Fibroblast of peridontal ligament (primary cell): ENCODE results near the gene APOB.

Experiments used
- DNase-seq: peaks from one replicate; pipeline ENCODE4 v3.0.0-alpha.2; 2010; ENCODE audit errors: extremely low read depth

The APOB gene

DNA sequence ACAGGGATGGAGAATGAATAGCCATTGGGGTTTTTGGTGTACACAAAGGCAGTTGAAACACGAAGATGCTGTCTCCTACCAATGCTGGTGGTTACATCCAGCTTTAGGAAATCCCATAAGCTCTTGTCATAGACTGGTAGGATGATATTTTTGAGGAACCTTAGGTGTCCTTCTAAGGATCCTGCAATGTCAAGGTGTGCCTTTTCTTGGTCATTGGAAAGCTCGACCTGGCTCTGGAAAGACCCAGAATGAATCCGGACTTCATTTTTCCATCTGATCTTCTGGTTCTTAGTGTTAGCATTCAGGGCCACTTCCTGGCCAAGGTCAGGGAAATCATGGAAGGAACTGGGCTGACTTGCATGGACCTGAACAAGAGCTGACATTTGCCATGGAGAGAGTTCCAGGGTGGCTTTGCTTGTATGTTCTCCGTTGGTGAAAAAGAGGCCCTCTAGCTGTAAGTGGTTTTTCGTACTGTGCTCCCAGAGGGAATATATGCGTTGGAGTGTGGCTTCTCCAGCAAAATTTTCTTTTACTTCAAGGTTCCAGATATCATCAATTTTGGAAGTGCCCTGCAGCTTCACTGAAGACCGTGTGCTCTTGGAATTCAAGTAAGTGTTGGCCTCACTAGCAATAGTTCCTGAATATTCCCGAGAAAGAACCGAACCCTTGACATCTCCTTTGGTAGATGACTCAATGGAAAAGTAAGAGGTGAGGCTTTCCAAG, 38.0 kb downstream of the APOB start:
- no peak for DNase-seq

DNA sequence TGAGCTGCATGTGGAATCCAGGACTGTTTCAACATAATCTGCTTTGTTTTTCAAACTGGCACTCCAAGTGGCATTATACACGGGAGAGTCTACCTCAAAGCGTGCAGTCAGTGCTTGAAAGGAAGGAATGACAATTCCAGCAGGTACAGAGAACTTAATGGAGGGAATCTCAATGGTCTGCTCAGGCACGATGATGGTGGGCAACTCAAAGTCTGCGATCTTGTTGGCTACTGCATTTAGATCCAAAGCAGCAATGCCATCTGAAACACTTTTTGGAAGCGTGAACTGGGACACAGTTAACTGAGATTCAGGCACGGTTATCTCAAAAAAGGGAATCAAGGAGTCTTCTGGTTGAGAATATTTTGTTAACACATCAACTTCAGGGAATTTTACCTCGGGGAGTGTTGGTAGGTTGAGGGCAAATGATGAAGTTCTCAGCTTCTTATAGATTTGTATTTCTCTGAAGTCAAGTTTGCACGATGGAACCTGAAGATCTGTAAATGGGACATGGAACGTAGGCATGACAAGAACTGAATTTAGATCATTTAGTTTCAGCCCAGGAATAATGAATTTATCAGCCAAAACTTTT, 38.7 kb downstream of the APOB start:
- no peak for DNase-seq

DNA sequence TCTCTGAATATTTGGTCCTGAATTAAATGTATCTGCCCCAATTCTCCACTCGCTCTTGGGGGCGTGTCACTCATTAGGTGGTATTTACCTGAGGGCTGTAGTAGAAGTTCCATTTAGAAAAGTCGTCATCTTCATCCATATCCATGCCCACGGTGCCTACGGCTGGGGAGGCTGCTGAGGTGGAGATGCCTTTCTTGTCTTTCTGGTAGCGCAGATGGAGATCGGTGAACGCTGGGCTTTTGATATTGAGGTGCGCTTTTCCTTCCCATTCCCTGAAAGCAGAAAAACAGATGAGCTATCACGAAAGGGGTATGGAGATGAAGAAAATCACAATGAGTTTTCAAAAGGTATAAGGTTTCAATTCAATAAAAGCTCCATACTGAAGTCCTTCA, 39.7 kb downstream of the APOB start:
- no peak for DNase-seq

DNA sequence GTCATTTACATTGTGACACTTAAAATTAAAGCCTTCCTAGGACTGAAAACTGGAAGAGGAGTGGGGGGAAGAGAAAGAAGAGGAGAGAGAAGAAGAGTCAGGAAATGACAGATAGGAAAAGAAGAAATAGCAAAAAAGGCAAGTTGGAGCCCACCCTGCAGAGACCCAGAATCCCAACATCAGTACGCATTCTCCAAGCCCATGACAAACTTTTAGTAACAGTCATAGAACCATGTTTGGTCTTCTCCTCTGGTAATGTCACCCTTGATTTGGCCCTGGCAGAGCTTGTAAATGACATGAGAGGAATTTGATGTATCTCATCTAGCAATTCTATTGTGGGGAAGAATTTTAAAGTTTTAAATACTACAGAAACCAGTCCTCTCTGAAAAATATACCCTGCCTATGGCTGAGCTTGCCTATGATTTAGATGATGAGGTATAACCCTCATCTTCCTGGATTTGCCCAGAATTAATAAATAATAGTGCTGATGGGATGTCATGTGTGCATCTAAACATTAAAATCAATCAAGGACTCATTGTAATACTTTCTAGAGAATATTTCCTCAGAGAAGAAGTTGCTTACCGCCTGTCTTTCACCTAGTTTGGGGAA, 40.2 kb downstream of the APOB start:
- DNase-seq: no peak

DNA sequence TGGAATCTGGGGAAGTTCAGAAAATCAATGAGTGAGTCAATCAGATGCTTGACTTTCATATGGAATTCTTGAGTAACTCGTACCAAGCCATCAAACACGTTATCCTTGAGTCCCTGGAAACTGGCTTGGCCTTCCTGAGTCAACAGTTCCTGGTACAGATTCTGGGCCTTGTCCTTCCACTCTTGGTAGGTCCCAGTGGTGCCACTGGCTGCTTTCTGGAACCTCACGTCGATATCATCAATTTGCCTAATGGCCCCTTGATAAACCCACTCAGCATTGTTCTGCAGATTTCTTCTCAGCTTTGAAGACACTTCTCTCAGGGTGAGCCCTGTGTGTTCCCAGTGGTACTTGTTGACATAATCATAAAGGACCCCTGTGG, 41.1 kb downstream of the APOB start:
- no peak for DNase-seq

DNA sequence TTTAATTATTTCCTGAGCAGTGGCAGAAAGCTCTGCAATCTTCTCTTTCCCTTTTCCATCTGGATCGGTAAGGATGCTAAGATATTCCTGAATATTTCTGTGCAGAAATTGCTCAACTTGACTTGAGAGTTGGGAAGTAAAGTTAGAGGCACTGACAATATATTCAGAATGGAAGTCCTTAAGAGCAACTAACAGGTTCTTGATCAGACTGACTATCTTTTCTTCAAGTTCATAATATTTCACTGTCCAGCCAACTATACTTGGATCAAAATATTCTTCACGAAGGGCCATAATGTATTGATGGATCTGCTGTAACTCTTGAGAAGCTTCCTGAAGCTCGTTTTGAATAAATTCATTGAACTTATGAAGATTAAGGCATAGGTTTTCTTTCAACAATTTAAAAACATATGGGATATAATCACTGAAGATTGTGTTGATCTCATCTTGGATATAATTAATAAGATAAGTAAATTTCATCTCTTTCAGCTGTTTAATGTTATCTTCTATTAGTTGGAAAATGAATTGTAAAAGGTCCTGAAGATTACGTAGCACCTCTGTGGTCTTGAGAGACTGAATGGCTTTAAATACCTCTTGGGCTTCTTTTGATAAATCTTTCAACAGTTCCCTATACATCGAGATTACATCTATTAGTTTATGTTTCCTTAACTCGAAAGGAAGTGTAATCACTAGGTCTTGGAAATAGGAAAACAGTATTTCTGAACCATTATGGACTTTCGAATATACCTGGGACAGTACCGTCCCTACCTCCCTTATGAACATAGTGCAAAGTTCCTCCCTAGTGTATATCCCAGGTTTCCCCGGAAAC, 41.7 kb downstream of the APOB start:
- DNase-seq: no peak

DNA sequence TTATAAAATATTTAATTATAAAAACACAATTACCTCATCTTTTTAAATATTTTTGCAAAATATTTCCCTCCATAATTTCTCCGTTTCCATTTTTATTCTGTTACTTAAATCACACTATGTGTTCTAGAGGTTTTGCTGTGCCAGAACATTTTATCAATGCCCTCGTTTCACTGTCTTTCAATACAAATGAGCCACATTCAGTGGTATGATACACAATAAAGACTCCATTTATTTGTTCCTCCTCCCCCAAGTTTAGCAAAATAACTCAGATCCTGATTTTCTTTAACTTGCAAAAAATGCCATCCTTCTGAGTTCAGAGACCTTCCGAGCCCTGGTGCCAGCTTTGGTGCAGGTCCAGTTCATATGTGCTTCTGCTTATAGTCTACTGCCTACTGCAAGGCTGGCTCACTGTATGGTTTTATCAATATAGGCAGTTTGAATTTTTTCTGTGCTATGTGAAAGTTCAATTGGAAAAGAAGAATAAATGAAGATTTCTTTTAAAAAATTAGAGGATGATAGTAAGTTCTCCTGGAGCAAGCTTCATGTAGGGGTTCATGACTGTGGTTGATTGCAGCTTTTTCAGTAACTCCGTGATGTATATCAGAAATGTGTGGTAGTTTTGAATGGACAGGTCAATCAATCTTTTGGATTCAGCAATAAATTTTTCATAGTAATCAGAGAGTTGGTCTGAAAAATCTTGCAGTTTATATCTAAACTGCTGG, 42.5 kb downstream of the APOB start:
- DNase-seq: no peak

DNA sequence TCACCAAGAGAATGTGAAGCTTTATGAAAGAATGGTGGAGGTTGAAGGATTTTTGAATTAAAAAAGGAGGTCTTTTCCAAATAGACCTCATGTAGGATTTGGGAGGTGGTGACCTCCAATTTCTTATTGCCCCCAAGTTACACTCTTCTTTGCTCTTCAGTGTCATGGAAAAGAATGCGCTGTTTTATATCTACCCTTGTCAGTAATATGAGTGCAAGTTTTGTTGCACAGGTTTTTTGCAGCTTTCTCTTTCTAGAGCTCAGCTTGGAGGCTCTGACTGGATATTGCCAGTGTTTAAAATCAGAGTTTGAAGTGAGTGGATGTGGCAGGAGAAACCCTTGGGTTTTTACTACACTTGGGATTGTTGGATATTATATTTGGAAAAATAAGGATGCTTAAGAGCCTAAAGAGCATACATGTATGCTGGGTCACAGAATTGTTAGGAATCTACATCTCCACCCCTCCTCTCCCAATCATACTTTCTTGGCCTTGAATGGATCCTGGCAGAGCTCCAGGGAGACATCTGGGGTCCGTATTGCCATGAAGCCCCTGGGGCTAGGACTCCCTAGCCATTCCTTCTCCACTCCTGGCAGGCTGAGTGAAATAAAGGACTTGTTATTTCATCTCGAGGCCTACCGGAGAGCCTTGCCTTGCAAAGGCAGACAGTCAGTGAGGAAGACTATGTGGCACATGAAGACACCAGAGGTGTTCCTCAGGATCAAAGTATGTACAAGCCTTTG, 43.8 kb downstream of the APOB start:
- DNase-seq: no peak

DNA sequence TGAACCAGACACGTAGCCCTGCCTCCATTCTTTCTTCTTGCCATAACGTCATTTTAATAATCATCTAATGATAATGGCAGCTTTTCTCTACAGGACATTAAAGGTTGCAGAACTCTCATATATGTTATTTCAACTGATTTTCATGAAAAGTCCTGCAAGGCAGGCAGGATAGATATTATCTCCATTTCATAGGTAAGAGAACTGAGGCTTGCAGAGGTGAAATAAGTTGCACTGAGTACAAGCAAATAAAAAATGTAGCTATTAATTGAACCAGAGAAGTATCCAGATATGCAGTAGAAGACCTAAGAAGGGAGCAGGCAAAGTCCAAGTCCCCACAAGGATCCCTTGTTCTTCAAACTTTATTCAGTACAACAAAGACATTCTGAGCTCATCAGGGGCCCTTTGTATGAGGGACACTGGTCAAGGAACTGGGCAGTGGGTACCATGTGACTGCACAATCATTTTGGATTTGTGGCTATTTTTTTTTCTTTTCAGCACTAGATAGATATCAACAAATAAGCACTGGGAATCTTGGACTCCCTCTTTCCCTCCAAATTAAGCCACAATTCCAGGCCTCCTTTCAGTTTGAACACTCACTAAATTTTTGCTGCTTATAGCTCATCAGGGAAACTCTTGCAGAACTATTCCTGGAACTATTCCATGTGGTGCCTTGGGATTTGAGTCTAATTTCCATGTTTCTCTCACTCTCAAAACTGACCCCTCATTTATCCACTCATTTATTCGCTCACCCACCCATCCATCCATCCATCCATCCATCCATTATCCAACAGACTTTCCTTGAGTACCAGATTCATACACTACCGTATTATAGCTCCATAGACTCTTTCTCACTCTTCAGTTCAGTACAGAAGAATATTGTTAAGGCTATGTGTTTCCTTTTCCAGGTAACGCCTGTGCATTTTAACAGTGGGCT, 44.6 kb downstream of the APOB start:
- DNase-seq: no peak

DNA sequence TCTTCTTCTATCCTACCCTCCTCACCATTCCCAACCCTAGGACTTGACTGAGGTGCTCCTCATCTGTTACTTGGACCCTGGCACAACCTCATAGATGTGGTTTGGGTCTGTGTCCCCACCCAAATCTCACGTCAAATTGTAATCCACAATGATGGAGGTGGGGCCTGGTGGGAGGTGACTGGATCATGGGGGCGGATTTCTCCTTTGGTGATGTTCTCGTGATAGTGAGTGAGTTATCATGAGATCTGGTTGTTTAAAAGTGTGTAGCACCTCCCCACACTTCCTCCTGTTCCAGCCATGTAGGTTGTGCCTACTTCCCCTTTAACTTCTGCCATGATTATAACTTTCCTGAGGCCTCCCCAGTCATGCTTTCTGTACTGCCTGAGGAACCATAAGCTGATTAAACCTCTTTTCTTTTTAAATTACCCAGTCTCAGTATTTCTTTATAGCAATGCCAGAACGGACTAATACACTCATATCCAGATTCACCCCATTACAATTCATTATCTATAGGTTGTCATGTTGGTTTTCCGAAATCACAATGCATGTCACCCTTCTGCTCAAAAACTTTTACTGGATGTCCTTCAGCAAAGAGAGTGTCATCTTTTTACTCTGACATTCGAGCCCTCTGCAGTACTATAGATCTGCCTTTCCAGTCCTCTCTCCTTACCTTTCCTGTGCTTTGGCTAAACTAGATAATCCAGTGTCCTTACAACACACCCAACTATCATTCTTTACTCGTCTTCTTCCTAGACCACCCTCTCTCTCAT, 45.7 kb downstream of the APOB start:
- no peak for DNase-seq

DNA sequence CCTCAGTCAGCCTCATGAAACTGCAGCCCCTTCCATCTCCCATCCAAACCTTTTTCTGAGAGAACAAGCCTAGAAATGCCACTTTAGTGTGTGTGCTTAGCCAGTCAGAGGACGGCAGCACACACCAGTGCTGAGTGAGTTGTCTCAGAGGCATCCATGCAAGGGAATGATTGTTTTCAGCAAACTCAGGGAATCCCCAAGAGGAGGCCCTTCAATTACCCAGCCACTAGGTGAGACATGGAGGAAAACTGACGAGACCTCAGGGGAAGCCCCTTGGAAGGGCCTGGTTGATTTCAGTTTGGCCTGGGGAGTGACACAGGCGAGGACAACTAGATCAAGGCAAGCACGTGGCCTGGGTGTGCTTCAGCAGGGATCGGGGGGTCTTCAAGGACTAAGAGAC, 49.7 kb downstream of the APOB start:
- DNase-seq: no peak

DNA sequence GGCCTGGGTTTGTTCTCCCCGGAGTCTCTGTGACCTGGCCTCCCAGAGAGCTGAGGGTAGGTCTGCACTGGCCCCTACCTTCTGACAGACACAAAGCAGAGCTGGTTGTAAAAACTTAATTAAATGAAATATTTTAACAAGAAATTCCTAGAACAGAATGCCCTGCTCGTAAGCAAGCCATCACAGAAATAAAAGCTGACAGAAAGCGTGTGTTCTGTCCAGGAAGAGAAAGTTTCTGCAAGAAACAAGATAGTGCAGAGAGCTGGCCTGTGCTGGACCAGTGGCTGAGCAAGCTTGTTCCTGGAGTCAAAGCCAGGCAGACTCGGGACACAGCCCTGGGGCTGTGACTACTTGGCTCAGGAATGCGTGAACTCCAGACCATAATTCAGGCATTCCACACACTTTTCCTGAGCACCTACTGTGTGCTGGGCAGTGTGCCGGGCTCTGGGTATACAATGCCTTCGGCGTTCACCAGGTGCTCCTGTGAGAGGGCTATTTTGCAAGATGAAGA, 51.6 kb downstream of the APOB start:
- no peak for DNase-seq

DNA sequence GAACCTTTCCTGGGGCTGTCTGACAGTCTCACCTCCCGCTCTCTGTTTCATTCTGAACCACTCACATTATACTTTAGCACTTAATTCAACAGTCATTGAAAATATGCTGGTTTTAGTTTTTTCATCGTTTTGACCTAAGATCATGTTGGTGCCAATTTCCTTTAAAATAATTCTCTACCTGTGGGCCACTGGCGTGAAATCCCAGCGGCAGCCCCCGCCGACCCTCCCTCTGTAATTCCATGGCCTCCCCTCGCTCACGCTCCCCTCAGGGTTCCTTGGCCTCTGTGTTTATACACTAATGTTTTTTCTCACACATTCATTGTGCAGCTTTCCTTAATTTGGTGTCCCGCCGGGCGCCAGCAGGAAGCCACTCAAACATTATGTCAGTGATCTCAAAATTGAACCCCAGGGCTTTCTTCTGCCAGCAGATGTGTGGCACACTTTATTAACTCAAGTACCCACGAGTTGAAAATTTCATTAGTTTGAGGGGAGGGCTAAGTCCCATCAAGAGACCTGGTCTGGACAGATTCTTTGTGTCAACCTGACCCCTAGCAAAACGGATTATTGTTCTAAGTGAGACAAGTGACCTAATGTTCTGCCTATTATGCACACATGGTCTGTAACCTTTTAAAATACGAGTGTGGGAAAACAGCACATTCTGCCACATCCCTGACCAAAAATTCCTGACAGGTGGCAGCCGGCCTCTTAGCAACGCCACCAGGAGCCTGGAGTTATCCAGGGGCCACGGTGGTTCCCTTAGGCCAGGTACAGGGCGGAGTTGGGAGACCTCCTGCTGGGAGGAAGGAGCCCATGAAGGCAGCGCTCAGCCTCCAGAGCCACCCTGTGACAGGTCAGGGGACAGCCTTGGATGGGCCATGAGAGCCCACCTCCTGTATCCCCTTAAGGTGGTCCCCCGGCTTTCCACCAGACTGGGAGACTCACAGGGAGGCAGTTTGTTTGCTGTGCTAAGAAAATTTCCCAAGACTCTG, 53.1 kb downstream of the APOB start:
- no peak for DNase-seq

DNA sequence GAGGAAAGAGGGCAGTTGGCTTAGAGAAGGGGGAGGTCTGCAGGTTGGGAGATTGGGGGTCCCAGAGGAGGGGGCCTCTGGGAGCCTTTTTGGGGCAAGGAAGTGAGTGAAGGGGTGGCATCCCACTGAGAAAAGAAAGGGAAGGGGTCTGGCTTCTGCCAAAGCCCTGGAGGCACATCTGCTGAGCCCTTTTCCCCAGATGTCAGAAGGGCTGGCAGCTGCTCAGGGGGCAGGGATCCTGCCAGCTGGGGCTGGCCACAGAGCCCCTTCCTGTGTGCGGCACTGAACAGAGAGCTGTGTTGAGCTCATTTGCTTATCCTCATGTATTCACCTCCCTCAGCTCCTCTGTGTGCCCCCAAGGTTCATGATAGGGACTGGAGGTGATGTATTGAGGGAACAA, 54.5 kb downstream of the APOB start:
- no peak for DNase-seq

DNA sequence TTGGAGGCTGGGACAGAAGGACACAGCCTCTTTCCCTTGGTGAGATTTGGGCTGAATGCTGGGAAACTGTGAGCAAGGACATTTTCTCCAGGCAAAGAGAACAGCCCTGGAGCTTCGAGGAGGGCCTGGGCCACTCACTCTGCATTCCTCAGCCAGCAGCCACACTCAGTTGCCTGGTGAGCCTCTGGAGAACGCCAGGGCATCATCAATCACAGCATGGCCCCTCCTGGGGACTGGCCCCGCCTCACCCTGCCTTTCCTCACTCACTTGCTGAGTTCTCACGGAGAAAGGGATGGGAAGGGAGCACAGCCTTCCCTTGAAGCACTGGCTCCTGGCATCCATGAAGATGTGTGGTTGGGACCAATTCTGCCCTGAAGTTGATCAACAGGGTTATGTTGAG, 55.0 kb downstream of the APOB start:
- DNase-seq: no peak

DNA sequence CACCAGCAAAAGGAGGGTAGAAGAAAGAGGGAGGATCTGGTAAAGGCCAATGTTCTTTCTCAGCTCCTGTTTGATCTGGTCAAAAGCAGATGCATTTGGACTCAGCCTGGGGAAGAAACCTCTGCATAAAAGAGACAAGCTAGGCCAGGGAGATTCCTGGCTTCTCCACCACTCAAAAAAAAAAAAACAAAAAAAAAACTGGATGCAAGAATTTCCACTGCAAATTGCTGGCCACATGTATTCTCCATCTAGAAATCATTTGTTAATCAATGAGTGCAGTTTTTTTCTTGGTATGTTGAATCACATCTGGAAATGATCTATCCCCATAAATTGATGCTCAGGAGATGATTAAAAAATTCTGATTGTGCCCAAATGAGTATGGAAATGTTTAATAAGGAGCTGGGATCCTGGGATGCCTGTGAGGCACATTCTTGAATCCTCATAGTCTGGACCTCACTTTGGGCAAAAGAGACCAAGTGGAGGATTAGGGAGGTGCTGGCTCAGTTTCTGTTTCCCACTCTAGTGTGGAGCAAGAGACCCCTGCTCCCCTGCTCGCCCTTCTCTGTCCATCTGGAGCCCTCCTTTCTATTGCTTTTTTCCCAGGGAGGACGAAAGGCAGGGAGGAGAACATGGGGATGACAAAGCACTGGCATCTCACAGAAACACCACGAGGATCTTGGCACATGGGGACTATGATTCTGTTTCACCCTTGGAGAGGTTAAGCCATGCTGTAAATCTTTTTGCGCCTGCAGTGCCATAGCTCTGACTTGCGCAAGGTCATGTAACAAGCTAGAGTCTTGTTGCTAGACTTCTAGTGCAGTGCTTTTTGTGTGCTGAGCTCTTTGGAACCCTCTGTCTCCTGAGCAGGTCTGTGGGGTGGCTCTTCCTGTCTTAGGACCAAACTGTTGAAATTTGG, 57.6 kb downstream of the APOB start:
- no peak for DNase-seq

DNA sequence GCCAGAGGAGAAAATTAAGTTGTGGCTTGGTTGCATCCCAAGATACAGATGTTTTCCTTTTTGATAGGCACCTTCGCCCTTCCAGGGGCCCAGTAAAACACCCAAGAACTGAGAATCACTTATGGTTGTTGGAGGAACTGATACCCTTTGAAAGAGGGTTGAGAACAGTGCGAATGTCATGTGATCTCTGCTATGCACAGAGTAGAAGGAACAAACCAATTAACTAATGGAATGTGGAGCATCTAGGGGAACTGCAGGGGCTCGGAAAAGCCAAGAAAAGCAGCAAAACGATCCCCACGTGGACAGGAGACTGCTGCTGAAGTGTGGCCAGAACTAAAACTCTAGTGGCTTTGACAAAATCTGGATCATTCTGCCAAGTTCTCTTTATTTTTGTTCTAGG, 58.8 kb downstream of the APOB start:
- DNase-seq: no peak
